ENCODE measurements around the gene ZDHHC17. TPM values are rescaled to one million over a fixed set of nuclear protein-coding genes. Genes with fewer than 3 reads are reported as not detected.
"Not testable (repeated sequence)": the region's sequence is repeated elsewhere in the genome, so short reads cannot be mapped to it uniquely, and the experiment has no call there.

Gene ZDHHC17
- 21.5 TPM for polyA plus RNA-seq (2013, experiment 1 of 2; ENCODE audit: insufficient read length)
- polyA plus RNA-seq (2013, experiment 2 of 2; ENCODE audit: insufficient read length): 21.0 TPM

- DNase-seq: peak; percentile 96
Measured at GRCh38 chr12:76763746-76764675, at the start of gene ZDHHC17. ZDHHC17 (plus strand) TSS chr12:76764115; CDS start chr12:76764237, 122 bp downstream.

GRCh38 chr12:76714415-76714814, 49.5 kb upstream of the ZDHHC17 start:
- DNase-seq: no peak

GRCh38 chr12:76714861-76715260, 49.1 kb upstream of the ZDHHC17 start:
- no peak for DNase-seq

GRCh38 chr12:76715332-76715731, 48.6 kb upstream of the ZDHHC17 start:
- DNase-seq: no peak

GRCh38 chr12:76717314-76717713, 46.6 kb upstream of the ZDHHC17 start:
- peak; percentile 33 for DNase-seq

GRCh38 chr12:76719171-76720041, 44.5 kb upstream of the ZDHHC17 start:
- DNase-seq: peak; percentile 69

- DNase-seq: peak; percentile 84
Measured at GRCh38 chr12:76720068-76720467, 43.8 kb upstream of the ZDHHC17 start.

GRCh38 chr12:76726626-76727025, 37.3 kb upstream of the ZDHHC17 start:
- no peak for DNase-seq

- not testable (repeated sequence) for DNase-seq
Measured at GRCh38 chr12:76732188-76732587, 31.7 kb upstream of the ZDHHC17 start.

GRCh38 chr12:76737689-76738088, 26.2 kb upstream of the ZDHHC17 start:
- not testable (repeated sequence) for DNase-seq

GRCh38 chr12:76738824-76739579, 24.9 kb upstream of the ZDHHC17 start:
- DNase-seq: no peak

- DNase-seq: no peak
Measured at GRCh38 chr12:76739896-76740295, 24.0 kb upstream of the ZDHHC17 start.

- DNase-seq: no peak
Measured at GRCh38 chr12:76740501-76740900, 23.4 kb upstream of the ZDHHC17 start.

GRCh38 chr12:76745343-76745742, 18.6 kb upstream of the ZDHHC17 start:
- DNase-seq: no peak

GRCh38 chr12:76746516-76746915, 17.4 kb upstream of the ZDHHC17 start:
- no peak for DNase-seq

- no peak for DNase-seq
Measured at GRCh38 chr12:76747245-76747644, 16.7 kb upstream of the ZDHHC17 start.

- DNase-seq: peak; percentile 5
Measured at GRCh38 chr12:76755829-76756379, 8.0 kb upstream of the ZDHHC17 start.

- DNase-seq: peak; percentile 69
Measured at GRCh38 chr12:76757694-76758093, 6.2 kb upstream of the ZDHHC17 start.

- peak; percentile 11 for DNase-seq
Measured at GRCh38 chr12:76762601-76762980, 1.3 kb upstream of the ZDHHC17 start.

GRCh38 chr12:76764856-76765255, 941 bp downstream of the ZDHHC17 start:
- DNase-seq: peak; percentile 10

- no peak for DNase-seq
Measured at GRCh38 chr12:76765598-76765997, 1.7 kb downstream of the ZDHHC17 start.

GRCh38 chr12:76766161-76766560, 2.2 kb downstream of the ZDHHC17 start:
- DNase-seq: no peak

All from fibroblast of skin of abdomen (primary cell).